K562 (cell line): Measurements from ENCODE around the gene PLAAT5.

Source experiments
- BRCA1 ChIP-seq, 2 experiments: fragments of 450-650 bp in 1 of 2; sonication (generic) in 1 of 2; formaldehyde crosslinking in 1 of 2; IDR thresholded peaks; 2 replicates each; pipeline versions ENCODE4 v1.5.0 to v1.6.1; 2017 to 2020; ENCODE audit warnings: mild to moderate bottlenecking in 1 of 2, missing genetic modification reagents in 1 of 2
- POLR2AphosphoS5 ChIP-seq: IDR thresholded peaks from 2 replicates; pipeline ENCODE4 v1.6.1; 2011; ENCODE audit warnings: mild to moderate bottlenecking, low read depth, low read length, moderate library complexity; ENCODE audit not compliant: control insufficient read depth, insufficient read depth
- RBBP5 ChIP-seq: fragments of 200-600 bp; sonication (generic); IDR thresholded peaks from 2 replicates; pipeline ENCODE4 v1.6.1; 2012; ENCODE audit warnings: borderline replicate concordance, mild to moderate bottlenecking, low read length, control low read depth, inconsistent platforms; ENCODE audit not compliant: insufficient read depth, poor library complexity, severe bottlenecking
- SREBF2 ChIP-seq: sonication (generic); formaldehyde crosslinking; IDR thresholded peaks from 2 replicates; pipeline ENCODE4 v1.4.0; 2020; ENCODE audit warnings: mild to moderate bottlenecking, missing genetic modification reagents
- STAT6 ChIP-seq: sonication (generic); formaldehyde crosslinking; IDR thresholded peaks from 2 replicates; pipeline ENCODE4 v1.8.1; 2023; ENCODE audit warnings: mild to moderate bottlenecking, missing genetic modification reagents
- TBL1XR1 ChIP-seq, 2 experiments: IDR thresholded peaks; 2 replicates each; pipeline ENCODE4 v1.6.1; 2012; ENCODE audit warnings: improper control_type of control experiment in 2 of 2, low read length in 2 of 2, mild to moderate bottlenecking in 1 of 2
- TCF7 ChIP-seq: sonication (generic); IDR thresholded peaks from 2 replicates; pipeline ENCODE4 v1.6.1; 2016; ENCODE audit warnings: antibody characterized with exemption, borderline replicate concordance
- TCF7L2 ChIP-seq: fragments of 150-350 bp; IDR thresholded peaks from 2 replicates; pipeline ENCODE4 v1.6.1; 2016; ENCODE audit warnings: low read depth, mild to moderate bottlenecking, low read length, moderate library complexity
- VEZF1 ChIP-seq: fragments of 200-800 bp; sonication (Bioruptor generic); IDR thresholded peaks from 2 replicates; pipeline ENCODE4 v1.6.1; 2017; ENCODE audit warnings: missing genetic modification characterization, missing compliant biosample characterization
- TF ChIP-seq, protein P1 (sequence below): fragments of 450-650 bp; formaldehyde crosslinking; IDR thresholded peaks from 2 replicates; pipeline ENCODE4 v1.4.0; 2020; ENCODE audit warnings: mild to moderate bottlenecking, moderate library complexity
- TF ChIP-seq, protein P2 (sequence below), 3 experiments: IDR thresholded peaks in 2 of 3; conservative IDR thresholded peaks in 1 of 3; 2 replicates each; pipeline ENCODE4 v1.5.1; 2011 to 2012; ENCODE audit warnings: low read length in 3 of 3, mild to moderate bottlenecking in 3 of 3, control low read depth in 2 of 3, improper control_type of control experiment in 1 of 3, inconsistent platforms in 1 of 3, low read depth in 1 of 3, mixed read lengths in 1 of 3, moderate library complexity in 1 of 3; ENCODE audit not compliant: insufficient read depth in 2 of 3
- TF ChIP-seq, protein P3 (sequence below), 2 experiments: fragments of 450-650 bp in 1 of 2; sonication (generic) in 1 of 2; formaldehyde crosslinking in 1 of 2; IDR thresholded peaks in 1 of 2; conservative IDR thresholded peaks in 1 of 2; 2 replicates each; pipeline versions ENCODE4 v1.6.1 to v1.8.1; 2016 to 2023; ENCODE audit warnings: mild to moderate bottlenecking in 2 of 2, moderate library complexity in 2 of 2, inconsistent platforms in 1 of 2, missing genetic modification reagents in 1 of 2

DNA sequence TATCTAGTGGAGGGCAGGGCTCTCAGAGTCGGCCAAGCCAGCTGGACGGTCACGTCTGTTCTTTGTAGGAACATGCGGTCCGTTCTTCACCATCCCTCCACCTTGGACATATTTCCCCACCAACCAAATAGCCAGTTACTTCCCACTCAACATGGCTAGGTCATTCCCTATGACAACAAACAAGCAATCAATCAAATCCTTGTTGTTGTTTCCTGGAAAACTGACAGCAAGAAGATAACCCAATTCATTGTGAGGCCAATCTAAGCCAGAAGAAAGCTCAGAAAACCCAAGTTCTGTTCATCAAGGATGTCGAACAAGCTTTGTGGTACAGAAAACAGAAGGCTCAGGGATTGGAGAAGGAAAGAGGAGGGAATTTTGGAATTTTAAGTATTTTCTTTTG, 10.9 kb downstream of the PLAAT5 start:
- no peak for TF ChIP-seq TBL1XR1 (IDR thresholded peaks at IDR 0.05; ENCODE audit: low read length in 2 of 2)
- no peak for TF ChIP-seq SREBF2 (CRISPR knock-in tag)
- TF ChIP-seq, protein P1, sequence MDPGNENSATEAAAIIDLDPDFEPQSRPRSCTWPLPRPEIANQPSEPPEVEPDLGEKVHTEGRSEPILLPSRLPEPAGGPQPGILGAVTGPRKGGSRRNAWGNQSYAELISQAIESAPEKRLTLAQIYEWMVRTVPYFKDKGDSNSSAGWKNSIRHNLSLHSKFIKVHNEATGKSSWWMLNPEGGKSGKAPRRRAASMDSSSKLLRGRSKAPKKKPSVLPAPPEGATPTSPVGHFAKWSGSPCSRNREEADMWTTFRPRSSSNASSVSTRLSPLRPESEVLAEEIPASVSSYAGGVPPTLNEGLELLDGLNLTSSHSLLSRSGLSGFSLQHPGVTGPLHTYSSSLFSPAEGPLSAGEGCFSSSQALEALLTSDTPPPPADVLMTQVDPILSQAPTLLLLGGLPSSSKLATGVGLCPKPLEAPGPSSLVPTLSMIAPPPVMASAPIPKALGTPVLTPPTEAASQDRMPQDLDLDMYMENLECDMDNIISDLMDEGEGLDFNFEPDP (CRISPR knock-in tag): no peak
- TF ChIP-seq TCF7L2: no peak
- TF ChIP-seq, protein P2, sequence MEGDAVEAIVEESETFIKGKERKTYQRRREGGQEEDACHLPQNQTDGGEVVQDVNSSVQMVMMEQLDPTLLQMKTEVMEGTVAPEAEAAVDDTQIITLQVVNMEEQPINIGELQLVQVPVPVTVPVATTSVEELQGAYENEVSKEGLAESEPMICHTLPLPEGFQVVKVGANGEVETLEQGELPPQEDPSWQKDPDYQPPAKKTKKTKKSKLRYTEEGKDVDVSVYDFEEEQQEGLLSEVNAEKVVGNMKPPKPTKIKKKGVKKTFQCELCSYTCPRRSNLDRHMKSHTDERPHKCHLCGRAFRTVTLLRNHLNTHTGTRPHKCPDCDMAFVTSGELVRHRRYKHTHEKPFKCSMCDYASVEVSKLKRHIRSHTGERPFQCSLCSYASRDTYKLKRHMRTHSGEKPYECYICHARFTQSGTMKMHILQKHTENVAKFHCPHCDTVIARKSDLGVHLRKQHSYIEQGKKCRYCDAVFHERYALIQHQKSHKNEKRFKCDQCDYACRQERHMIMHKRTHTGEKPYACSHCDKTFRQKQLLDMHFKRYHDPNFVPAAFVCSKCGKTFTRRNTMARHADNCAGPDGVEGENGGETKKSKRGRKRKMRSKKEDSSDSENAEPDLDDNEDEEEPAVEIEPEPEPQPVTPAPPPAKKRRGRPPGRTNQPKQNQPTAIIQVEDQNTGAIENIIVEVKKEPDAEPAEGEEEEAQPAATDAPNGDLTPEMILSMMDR (IDR thresholded peaks at IDR 0.05 in 2 of 3, conservative IDR thresholded peaks at IDR 0.05 in 1 of 3; ENCODE audit: insufficient read depth in 2 of 3, low read depth in 1 of 3, low read length in 3 of 3): no peak
- TF ChIP-seq, protein P3, sequence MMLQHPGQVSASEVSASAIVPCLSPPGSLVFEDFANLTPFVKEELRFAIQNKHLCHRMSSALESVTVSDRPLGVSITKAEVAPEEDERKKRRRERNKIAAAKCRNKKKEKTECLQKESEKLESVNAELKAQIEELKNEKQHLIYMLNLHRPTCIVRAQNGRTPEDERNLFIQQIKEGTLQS (IDR thresholded peaks at IDR 0.05): no peak
- TF ChIP-seq, protein P3 (CRISPR knock-in tag; conservative IDR thresholded peaks at IDR 0.05): no peak
- no peak for TF ChIP-seq RBBP5
- TF ChIP-seq STAT6 (CRISPR knock-in tag): no peak
- no peak for TF ChIP-seq VEZF1 (CRISPR knock-in tag)
- no peak for TF ChIP-seq POLR2AphosphoS5
- no peak for TF ChIP-seq BRCA1 (IDR thresholded peaks at IDR 0.05)
- TF ChIP-seq BRCA1 (CRISPR knock-in tag; IDR thresholded peaks at IDR 0.05): no peak
- TF ChIP-seq TCF7: no peak
